Skeletal muscle satellite cell (primary cell): ENCODE data around the gene NANP.
A peak's percentile ranks its signal among the peaks of the same experiment; 100 is the strongest.
"Not testable (repeated sequence)": the region's sequence is repeated elsewhere in the genome, so short reads cannot be mapped to it uniquely, and the experiment has no call there.

Experiments
- H3K27me3 ChIP-seq: 2 replicates; pipeline ENCODE4 v1.7.0; 2013; ENCODE audit warnings: low read length; ENCODE audit not compliant: control insufficient read depth, insufficient read depth
- H3K36me3 ChIP-seq: 2 replicates; pipeline ENCODE4 v1.7.0; 2013; ENCODE audit warnings: mild to moderate bottlenecking, control low read depth, low read length; ENCODE audit not compliant: insufficient read depth
- H3K4me1 ChIP-seq: 2 replicates; pipeline ENCODE4 v1.7.0; 2013; ENCODE audit warnings: low read length; ENCODE audit not compliant: control insufficient read depth, insufficient read depth
- H3K4me2 ChIP-seq: 2 replicates; pipeline ENCODE4 v1.7.0; 2013; ENCODE audit warnings: mild to moderate bottlenecking, low read length
- H3K4me3 ChIP-seq: 2 replicates; pipeline ENCODE4 v1.7.0; 2013; ENCODE audit warnings: low read length
- H3K9ac ChIP-seq: 2 replicates; pipeline ENCODE4 v1.7.0; 2013; ENCODE audit warnings: mild to moderate bottlenecking, low read depth, low read length, moderate library complexity
- H3K9me3 ChIP-seq: replicated peaks from 2 replicates; pipeline ENCODE4 v1.7.0; 2013; ENCODE audit warnings: mild to moderate bottlenecking, control low read depth, low read length

The NANP gene

DNA sequence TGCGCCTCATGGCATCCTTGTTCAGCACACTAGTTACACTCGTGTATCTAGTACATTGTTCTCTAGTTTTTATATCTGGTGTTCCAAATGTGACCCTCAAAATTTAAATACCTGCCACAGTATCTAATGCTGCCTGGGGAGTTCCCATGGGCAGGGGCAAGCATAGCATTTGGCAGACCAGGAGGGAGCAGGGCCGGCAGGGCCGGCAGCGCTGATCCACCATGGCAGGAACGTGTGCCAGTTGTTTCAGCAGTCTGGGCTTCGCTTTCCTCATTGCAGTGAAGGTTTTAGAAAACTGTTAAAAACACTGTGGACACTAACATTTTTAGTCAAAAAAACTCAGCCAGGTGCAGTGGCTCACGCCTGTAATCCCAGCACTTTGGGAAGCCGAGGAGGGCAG lies 19.2 kb downstream of the NANP start:
- H3K4me2 ChIP-seq = no peak overlapping the region
- peaks cover 3% of the 10 kb centered on the region for H3K4me1 ChIP-seq
- no peak overlapping the region for H3K4me3 ChIP-seq
- no peaks in the 10 kb centered on the region for H3K9me3 ChIP-seq
- no peaks in the 10 kb centered on the region for H3K36me3 ChIP-seq
- H3K9ac ChIP-seq = no peak overlapping the region
- no peaks in the 10 kb centered on the region for H3K27me3 ChIP-seq

DNA sequence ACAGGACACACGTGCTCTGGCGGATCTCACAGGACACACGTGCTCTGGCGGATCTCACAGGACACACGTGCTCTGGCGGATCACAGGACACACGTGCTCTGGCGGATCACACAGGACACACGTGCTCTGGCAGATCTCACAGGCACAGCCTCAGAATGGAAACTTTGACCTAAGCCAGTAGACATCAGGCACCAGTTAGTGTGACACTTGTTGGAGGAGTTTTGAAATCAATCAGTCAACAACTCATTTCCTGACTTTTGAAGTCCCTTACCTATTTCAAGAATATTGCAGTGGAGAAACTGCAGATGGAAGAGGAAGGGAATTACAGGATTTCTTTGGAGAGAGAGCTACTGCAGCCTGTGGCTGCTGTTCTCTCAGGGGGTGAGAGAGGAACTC lies 20.9 kb downstream of the NANP start:
- H3K4me2 ChIP-seq, H3K4me3 ChIP-seq, H3K27me3 ChIP-seq, H3K4me1 ChIP-seq, H3K9ac ChIP-seq, H3K36me3 ChIP-seq, H3K9me3 ChIP-seq: not testable (repeated sequence)

DNA sequence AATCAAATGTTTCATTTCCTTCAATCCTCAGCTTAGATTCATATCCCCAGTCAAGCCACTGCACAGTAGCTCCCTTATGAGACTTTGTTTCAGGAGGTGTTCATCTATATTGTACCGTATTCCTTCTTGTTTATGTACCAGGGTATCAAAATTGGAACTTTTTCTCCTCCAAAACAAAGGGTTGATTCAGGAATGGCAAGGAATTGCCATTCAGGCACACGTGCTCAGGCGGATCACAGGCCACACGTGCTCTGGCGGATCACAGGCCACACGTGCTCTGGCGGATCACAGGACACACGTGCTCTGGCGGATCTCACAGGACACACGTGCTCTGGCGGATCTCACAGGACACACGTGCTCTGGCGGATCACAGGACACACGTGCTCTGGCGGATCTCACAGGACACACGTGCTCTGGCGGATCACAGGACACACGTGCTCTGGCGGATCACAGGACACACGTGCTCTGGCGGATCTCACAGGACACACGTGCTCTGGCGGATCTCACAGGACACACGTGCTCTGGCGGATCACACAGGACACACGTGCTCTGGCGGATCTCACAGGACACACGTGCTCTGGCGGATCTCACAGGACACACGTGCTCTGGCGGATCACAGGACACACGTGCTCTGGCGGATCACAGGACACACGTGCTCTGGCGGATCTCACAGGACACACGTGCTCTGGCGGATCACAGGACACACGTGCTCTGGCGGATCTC lies 21.5 kb downstream of the NANP start:
- H3K9ac ChIP-seq, H3K4me3 ChIP-seq, H3K27me3 ChIP-seq, H3K4me1 ChIP-seq, H3K9me3 ChIP-seq, H3K4me2 ChIP-seq, H3K36me3 ChIP-seq: not testable (repeated sequence)

DNA sequence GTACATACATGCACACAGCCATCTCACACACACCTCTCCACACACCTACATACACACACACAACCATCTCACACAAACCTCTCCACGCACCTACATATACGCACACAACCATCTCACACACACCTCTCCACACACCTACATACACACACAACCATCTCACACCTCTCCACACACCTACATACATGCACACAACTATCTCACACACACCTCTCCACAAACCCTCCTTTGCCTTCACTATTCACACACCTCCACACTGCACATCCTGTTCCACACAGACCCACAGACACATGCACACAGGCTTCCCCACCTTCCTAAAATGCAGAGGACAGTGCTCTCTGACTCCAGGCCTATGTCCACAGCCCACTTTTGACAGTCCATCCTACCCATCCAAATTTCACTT lies 22.2 kb downstream of the NANP start:
- Histone ChIP-seq H3K9me3 (no peaks in the 10 kb centered on the region), H3K4me3 (no peak overlapping the region), H3K9ac (no peak overlapping the region), H3K27me3 (no peaks in the 10 kb centered on the region), H3K36me3 (no peaks in the 10 kb centered on the region), H3K4me2 (no peak overlapping the region), H3K4me1 (peaks cover 3% of the 10 kb centered on the region)

DNA sequence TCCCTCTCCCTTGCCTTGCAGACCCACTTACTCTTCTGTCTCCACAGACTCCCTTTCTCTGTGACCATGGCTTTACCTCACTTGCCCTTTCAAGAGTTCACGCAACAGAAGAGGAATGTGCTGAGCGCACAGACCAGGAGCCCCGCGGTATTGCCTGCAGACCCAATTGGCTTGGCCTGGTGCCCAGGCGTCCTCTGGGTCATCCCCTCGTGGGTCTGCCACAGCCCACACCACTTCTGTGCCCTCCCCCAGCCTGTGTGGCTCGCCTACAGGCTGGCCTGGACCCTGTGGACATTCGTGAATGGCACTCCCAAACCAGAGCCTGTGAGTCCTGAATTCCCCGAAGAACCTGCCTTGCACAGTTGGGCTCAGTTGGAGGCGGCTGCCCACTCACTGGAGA lies 23.2 kb downstream of the NANP start:
- H3K27me3 ChIP-seq = no peaks in the 10 kb centered on the region
- H3K9me3 ChIP-seq = no peaks in the 10 kb centered on the region
- peaks cover 3% of the 10 kb centered on the region for H3K4me1 ChIP-seq
- no peaks in the 10 kb centered on the region for H3K36me3 ChIP-seq
- no peak overlapping the region for H3K4me2 ChIP-seq
- H3K9ac ChIP-seq = no peak overlapping the region
- no peak overlapping the region for H3K4me3 ChIP-seq

DNA sequence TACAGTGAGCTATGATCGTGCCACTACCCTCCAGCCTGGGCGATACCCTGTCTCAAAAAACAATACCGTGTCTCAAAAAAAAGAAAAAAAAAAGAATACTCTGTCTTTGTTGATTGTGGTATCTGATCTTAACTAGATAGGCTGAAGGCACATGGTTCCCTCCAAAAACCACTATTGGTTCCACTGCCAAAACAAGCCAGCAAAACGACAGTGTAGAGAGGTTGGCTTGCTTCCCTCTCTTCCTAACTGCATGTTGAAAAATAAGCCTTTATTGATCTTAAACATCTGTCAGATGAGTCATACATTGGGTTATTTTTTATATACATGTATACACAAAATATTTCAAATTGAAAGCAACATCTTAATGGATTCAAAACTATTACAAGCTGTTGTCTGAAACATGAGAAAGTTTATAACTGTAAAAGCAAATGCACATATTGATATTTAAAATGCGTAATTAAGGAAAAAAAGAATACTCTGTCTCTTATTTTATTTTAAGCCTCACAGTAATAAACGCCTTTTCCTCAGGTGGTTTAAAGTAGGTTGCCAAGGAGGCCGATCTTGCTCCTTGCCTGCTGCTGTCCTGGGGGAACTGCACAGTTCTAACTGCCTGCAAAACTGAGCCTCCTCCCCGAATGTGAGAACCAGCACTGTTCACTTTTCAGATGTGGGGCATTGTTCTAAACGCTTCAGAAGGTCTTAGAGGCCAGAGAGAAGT lies 31.5 kb downstream of the NANP start:
- Histone ChIP-seq H3K4me2 (no peak overlapping the region), H3K9ac (no peak overlapping the region), H3K27me3 (no peaks in the 10 kb centered on the region), H3K9me3 (no peaks in the 10 kb centered on the region), H3K36me3 (no peaks in the 10 kb centered on the region), H3K4me3 (no peak overlapping the region), H3K4me1 (no peaks in the 10 kb centered on the region)

DNA sequence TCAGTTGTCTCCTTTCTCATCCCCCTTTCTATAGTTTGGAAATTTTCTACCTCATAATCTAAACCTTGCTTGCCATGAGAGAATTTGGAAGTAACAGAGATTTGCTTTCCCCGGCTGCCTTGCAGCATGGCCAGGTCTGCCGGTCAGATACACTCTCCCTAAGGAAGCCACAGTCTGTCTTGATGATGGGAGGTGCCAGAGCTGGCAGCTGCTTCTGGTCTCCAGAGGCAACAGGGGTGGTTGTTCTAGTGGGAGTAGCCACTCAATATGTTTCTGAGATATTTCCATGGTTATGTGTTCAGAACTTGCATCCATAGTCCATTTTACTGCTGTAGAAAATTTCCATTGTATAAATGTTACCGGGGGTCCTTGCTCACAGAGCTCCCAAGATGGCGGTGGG lies 33.0 kb downstream of the NANP start:
- not testable (repeated sequence) for H3K36me3 ChIP-seq, H3K9ac ChIP-seq, H3K4me3 ChIP-seq, H3K4me1 ChIP-seq, H3K27me3 ChIP-seq, H3K9me3 ChIP-seq, H3K4me2 ChIP-seq

DNA sequence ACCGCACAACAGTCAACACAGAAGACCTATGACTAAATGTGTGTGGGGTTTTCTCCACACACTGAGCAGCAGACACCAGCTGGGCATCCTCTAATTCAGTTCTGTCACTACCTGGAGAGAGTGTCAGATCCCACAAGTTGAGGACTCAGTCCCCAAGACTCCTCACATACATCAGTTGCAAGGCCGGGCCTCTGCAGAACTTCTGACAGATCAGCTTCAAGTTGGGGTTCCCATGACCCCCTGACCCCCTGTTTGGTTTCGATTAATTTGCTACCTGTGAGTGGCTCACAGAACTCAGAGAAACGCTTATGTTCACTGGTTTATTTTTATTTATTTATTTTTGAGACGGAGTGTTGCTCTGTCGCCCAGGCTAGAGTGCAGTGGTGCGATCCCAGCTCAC lies 35.3 kb downstream of the NANP start:
- H3K4me2 ChIP-seq = no peak overlapping the region
- H3K9me3 ChIP-seq = no peaks in the 10 kb centered on the region
- H3K27me3 ChIP-seq = no peaks in the 10 kb centered on the region
- H3K4me3 ChIP-seq = no peak overlapping the region
- H3K4me1 ChIP-seq = peaks cover 7% of the 10 kb centered on the region
- H3K9ac ChIP-seq = no peak overlapping the region
- no peaks in the 10 kb centered on the region for H3K36me3 ChIP-seq

DNA sequence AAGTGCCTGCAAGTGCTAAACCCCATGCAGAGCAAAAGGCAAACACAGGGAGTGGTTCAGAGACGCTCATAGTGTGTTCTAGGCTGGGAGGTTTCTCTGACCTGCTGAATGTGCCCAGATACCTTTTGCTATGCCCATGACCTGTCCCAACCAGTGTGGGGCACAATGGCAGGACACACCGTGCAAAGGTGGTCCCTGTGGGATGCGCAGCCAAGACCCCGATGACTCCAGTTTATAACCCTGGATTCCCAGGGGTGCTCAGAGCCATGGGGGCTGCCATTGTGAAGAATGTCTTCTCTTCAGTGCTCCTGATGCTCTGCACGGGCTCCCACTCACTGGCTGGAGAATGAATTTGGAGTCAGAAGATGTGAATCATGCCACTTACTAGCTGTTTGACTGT lies 36.3 kb downstream of the NANP start:
- peaks cover 7% of the 10 kb centered on the region for H3K4me1 ChIP-seq
- H3K4me3 ChIP-seq = no peak overlapping the region
- no peaks in the 10 kb centered on the region for H3K9me3 ChIP-seq
- H3K4me2 ChIP-seq = no peak overlapping the region
- no peaks in the 10 kb centered on the region for H3K27me3 ChIP-seq
- no peaks in the 10 kb centered on the region for H3K36me3 ChIP-seq
- H3K9ac ChIP-seq = no peak overlapping the region

DNA sequence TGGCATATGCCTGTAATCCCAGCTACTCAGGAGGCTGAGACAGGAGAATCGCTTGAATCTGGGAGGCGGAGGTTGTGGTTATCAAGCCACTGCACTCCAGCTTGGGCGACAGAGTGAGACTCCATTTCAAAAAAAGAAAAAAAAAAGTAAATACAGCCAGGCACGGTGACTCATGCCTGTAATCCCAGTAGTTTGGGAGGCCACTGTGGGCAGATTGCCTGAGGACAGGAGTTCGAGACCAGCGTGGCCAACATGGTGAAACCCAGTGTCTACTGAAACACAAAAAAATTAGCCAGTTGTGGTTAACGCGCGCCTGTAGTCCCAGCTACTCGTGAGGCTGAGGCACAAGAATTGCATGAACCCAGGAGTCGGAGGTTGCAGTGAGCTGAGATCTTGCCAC lies 36.9 kb downstream of the NANP start:
- H3K4me1 ChIP-seq = peaks cover 7% of the 10 kb centered on the region
- H3K36me3 ChIP-seq = no peaks in the 10 kb centered on the region
- H3K9ac ChIP-seq = no peak overlapping the region
- no peaks in the 10 kb centered on the region for H3K9me3 ChIP-seq
- no peaks in the 10 kb centered on the region for H3K27me3 ChIP-seq
- H3K4me3 ChIP-seq = no peak overlapping the region
- H3K4me2 ChIP-seq = no peak overlapping the region

DNA sequence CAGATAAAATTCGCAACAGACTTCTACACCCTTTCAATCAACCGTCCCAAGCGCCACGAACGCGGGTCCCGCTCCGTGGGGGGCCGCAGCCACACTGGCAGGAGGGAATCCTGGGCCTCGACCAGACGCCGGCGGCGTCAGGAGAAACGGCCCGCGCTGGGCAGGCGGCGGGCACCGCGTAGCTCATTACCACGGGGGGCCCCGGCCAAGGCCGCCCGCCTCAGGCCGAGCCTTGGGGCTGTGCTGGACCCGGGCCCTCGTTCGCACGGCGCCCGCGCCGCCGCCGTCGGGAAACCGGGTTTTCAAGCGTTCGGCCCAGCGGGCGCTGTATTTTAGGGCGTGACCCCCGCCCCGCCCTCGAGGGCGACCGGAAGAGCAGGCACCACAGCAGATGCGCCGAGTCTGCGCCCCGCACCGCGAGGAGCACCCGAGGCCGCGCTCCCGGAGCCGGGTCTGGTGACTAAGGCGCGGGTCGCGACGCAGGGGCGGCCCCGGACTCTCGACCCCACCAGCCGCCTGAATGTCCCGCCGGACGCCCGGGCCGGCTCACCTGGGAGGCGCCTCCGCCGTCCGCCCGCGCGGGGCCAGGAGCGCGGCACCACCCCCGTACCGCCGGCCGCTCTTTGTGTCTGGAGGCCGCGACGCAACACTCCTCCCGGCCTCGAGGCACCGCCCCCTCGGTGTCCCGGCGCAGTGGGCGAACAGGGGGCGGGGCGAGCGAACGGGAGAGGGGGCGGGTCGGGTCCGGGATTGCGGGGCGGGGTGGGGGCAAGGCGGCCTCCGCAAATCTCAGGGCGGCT lies 38.7 kb downstream of the NANP start, which contains the start of gene NINL:
Gene NINL, minus strand, starts transcription at position 627 of the 800 bp plus-strand sequence. CDS start 58,944 bp downstream, outside the sequence.
- H3K9ac ChIP-seq = peak within 1 kb of the TSS; percentile 80
- H3K9me3 ChIP-seq = no peaks in the 10 kb centered on the region
- peak within 1 kb of the TSS; percentile 92 for H3K4me2 ChIP-seq
- peaks cover 7% of the 10 kb centered on the region for H3K4me1 ChIP-seq
- peak within 1 kb of the TSS; percentile 75 for H3K4me3 ChIP-seq
- H3K36me3 ChIP-seq = no peaks in the 10 kb centered on the region
- H3K27me3 ChIP-seq = no peaks in the 10 kb centered on the region
